Measurements from ENCODE around the gene CD81. TPM values are rescaled to one million over a fixed set of nuclear protein-coding genes. Genes with fewer than 3 reads are reported as not detected.

Gene CD81
- total and polyA plus RNA-seq, 2 experiments from 2014 or later, result 67.6 to 434 TPM

- in situ Hi-C loops (cut with MboI), result no loop called here
- H3K79me2 ChIP-seq (ENCODE audit: insufficient read depth), result peaks cover 62% of the 10 kb centered on the region
- DNase-seq, result peak; percentile 64
- peak overlapping the region; percentile 79 for H3K4me3 ChIP-seq
- no peaks in the 10 kb centered on the region for H3K27me3 ChIP-seq (replicated peaks; ENCODE audit: insufficient read depth)
- H3K9me2 ChIP-seq (ENCODE audit: insufficient read depth), result no peaks in the 10 kb centered on the region
- H3K9ac ChIP-seq, result peak overlapping the region; percentile 94
- H2AFZ ChIP-seq, result peak overlapping the region; percentile 33; the same call in 1 of the 2 replicates
- H3K9me3 ChIP-seq (ENCODE audit: low read depth), result no peaks in the 10 kb centered on the region
- peaks cover 24% of the 10 kb centered on the region for H3F3A ChIP-seq (ENCODE audit: insufficient read depth)
- TF ChIP-seq EZH2 (IDR thresholded peaks at IDR 0.05; ENCODE audit: insufficient read depth, poor library complexity, severe bottlenecking) (no peak), EZH2phosphoT487 (IDR thresholded peaks at IDR 0.05; ENCODE audit: insufficient read depth, low read depth) (no peak)
- 4 to 5% methylated on average over 21 to 23 of the region's 23 CpGs for WGBS, 2 experiments (ENCODE audit: low coverage in 1 of 2, low lambda C conversion rate in 2 of 2, missing lambda C conversion rate in 2 of 2)
- peaks cover 10% of the 10 kb centered on the region; the same call in 1 of the 2 replicates for H3K36me3 ChIP-seq (ENCODE audit: low read depth)
- H3K4me2 ChIP-seq (ENCODE audit: unreplicated experiment), result peak overlapping the region; percentile 80
- H3K27ac ChIP-seq, result peak overlapping the region; percentile 96
- H4K20me1 ChIP-seq (ENCODE audit: insufficient read depth), result no peaks in the 10 kb centered on the region
- H3K4me1 ChIP-seq (ENCODE audit: insufficient read depth), result peaks cover 20% of the 10 kb centered on the region
Measured at GRCh38 chr11:2399488-2400068, 22.5 kb downstream of the CD81 start.

GRCh38 chr11:2400069-2400761 lies 23.1 kb downstream of the CD81 start, which contains the start of gene TSSC4:
Gene TSSC4, plus strand, starts transcription at chr11:2400750. Its CDS starts 1,884 bp downstream, at chr11:2402634.
- peaks cover 56% of the 10 kb centered on the region for H3K79me2 ChIP-seq (ENCODE audit: insufficient read depth)

GRCh38 chr11:2400762-2401435 lies 23.8 kb downstream of the CD81 start:
- Histone ChIP-seq H3K9me2 (ENCODE audit: insufficient read depth) (no peaks in the 10 kb centered on the region), H2AFZ (peak overlapping the region; percentile 57), H4K20me1 (ENCODE audit: insufficient read depth) (no peaks in the 10 kb centered on the region), H3K36me3 (ENCODE audit: low read depth) (peaks cover 10% of the 10 kb centered on the region; the same call in 1 of the 2 replicates), H3K27ac (peak overlapping the region; percentile 72), H3K9me3 (ENCODE audit: low read depth) (no peaks in the 10 kb centered on the region), H3F3A (ENCODE audit: insufficient read depth) (peaks cover 24% of the 10 kb centered on the region), H3K27me3 (replicated peaks; ENCODE audit: insufficient read depth) (no peaks in the 10 kb centered on the region), H3K4me2 (ENCODE audit: unreplicated experiment) (peak overlapping the region; percentile 97), H3K4me1 (ENCODE audit: insufficient read depth) (peaks cover 20% of the 10 kb centered on the region), H3K79me2 (ENCODE audit: insufficient read depth) (peaks cover 53% of the 10 kb centered on the region), H3K9ac (peak overlapping the region; percentile 93), H3K4me3 (peak overlapping the region; percentile 89)
- in situ Hi-C loops (cut with MboI), result no loop called here
- no peak for TF ChIP-seq EZH2 (IDR thresholded peaks at IDR 0.05; ENCODE audit: insufficient read depth, poor library complexity, severe bottlenecking)
- no peak for TF ChIP-seq EZH2phosphoT487 (IDR thresholded peaks at IDR 0.05; ENCODE audit: insufficient read depth, low read depth)
- WGBS, 2 experiments (ENCODE audit: low coverage in 1 of 2, low lambda C conversion rate in 2 of 2, missing lambda C conversion rate in 2 of 2), result 1% methylated on average over 53 to 54 of the region's 55 CpGs
- DNase-seq, result peak; percentile 55

More at GRCh38 chr11:2400069-2400761, 23.1 kb downstream of the CD81 start, which contains the start of gene TSSC4:
- DNase-seq, result peak; percentile 100
- Histone ChIP-seq H3K27me3 (replicated peaks; ENCODE audit: insufficient read depth) (no peaks in the 10 kb centered on the region), H3K4me2 (ENCODE audit: unreplicated experiment) (peak within 1 kb of the TSS; percentile 97), H3K36me3 (ENCODE audit: low read depth) (peaks cover 10% of the 10 kb centered on the region; the same call in 1 of the 2 replicates), H3K4me1 (ENCODE audit: insufficient read depth) (peaks cover 20% of the 10 kb centered on the region), H4K20me1 (ENCODE audit: insufficient read depth) (no peaks in the 10 kb centered on the region), H3K9me2 (ENCODE audit: insufficient read depth) (no peaks in the 10 kb centered on the region), H3K9ac (peak within 1 kb of the TSS; percentile 94), H3F3A (ENCODE audit: insufficient read depth) (peaks cover 24% of the 10 kb centered on the region), H2AFZ (peak within 1 kb of the TSS; percentile 57), H3K4me3 (peak within 1 kb of the TSS; percentile 89), H3K9me3 (ENCODE audit: low read depth) (no peaks in the 10 kb centered on the region), H3K27ac (peak within 1 kb of the TSS; percentile 96)
- WGBS, 2 experiments (ENCODE audit: low coverage in 1 of 2, low lambda C conversion rate in 2 of 2, missing lambda C conversion rate in 2 of 2), result 0 to 1% methylated on average over 57 to 58 of the region's 66 CpGs
- no peak for TF ChIP-seq EZH2phosphoT487 (IDR thresholded peaks at IDR 0.05; ENCODE audit: insufficient read depth, low read depth)
- no peak for TF ChIP-seq EZH2 (IDR thresholded peaks at IDR 0.05; ENCODE audit: insufficient read depth, poor library complexity, severe bottlenecking)
- in situ Hi-C loops (cut with MboI), result no loop called here

- Histone ChIP-seq H3K9me3 (ENCODE audit: low read depth) (no peaks in the 10 kb centered on the region), H3K79me2 (ENCODE audit: insufficient read depth) (peaks cover 51% of the 10 kb centered on the region), H3K4me2 (ENCODE audit: unreplicated experiment) (peak overlapping the region; percentile 97), H3K9me2 (ENCODE audit: insufficient read depth) (no peaks in the 10 kb centered on the region), H3K27ac (peak overlapping the region; percentile 72), H3K36me3 (ENCODE audit: low read depth) (peaks cover 10% of the 10 kb centered on the region; the same call in 1 of the 2 replicates), H3F3A (ENCODE audit: insufficient read depth) (peaks cover 24% of the 10 kb centered on the region), H2AFZ (no peak overlapping the region), H4K20me1 (ENCODE audit: insufficient read depth) (no peaks in the 10 kb centered on the region), H3K27me3 (replicated peaks; ENCODE audit: insufficient read depth) (no peaks in the 10 kb centered on the region), H3K9ac (peak overlapping the region; percentile 93), H3K4me3 (peak overlapping the region; percentile 89), H3K4me1 (ENCODE audit: insufficient read depth) (peaks cover 20% of the 10 kb centered on the region)
- 18 to 20% methylated on average over 12 of the region's 12 CpGs for WGBS, 2 experiments (ENCODE audit: low coverage in 1 of 2, low lambda C conversion rate in 2 of 2, missing lambda C conversion rate in 2 of 2)
- in situ Hi-C loops (cut with MboI), result no loop called here
- TF ChIP-seq EZH2phosphoT487 (IDR thresholded peaks at IDR 0.05; ENCODE audit: insufficient read depth, low read depth) (no peak), EZH2 (IDR thresholded peaks at IDR 0.05; ENCODE audit: insufficient read depth, poor library complexity, severe bottlenecking) (no peak)
- no peak for DNase-seq
Measured at GRCh38 chr11:2401436-2401984, 24.4 kb downstream of the CD81 start.
